Epidermal melanocyte (primary cell): ENCODE data around the gene BNIPL.
A peak's percentile ranks its signal among the peaks of the same experiment; 100 is the strongest.

Experiments
- DNase-seq: peaks from one replicate; pipeline ENCODE4 v3.0.0; 2011; ENCODE audit warnings: low spot score; ENCODE audit not compliant: insufficient read length

BNIPL gene

GRCh38 chr1:151009674-151010345 is 26.6 kb upstream of the BNIPL start:
- no peak for DNase-seq

GRCh38 chr1:151010346-151010726 is 26.1 kb upstream of the BNIPL start:
- DNase-seq: no peak

GRCh38 chr1:151011154-151011850 is 25.1 kb upstream of the BNIPL start:
- no peak for DNase-seq

- DNase-seq: no peak
Measured at GRCh38 chr1:151012684-151013471, 23.5 kb upstream of the BNIPL start.

GRCh38 chr1:151013518-151013917 is 22.9 kb upstream of the BNIPL start:
- no peak for DNase-seq

GRCh38 chr1:151024540-151025146 is 11.7 kb upstream of the BNIPL start:
- DNase-seq: peak; percentile 92

- DNase-seq: no peak
Measured at GRCh38 chr1:151026460-151026859, 9.9 kb upstream of the BNIPL start.

GRCh38 chr1:151032164-151032563 is 4.2 kb upstream of the BNIPL start:
- no peak for DNase-seq

- no peak for DNase-seq
Measured at GRCh38 chr1:151035167-151035566, 1.2 kb upstream of the BNIPL start.

GRCh38 chr1:151037032-151037431 is 646 bp downstream of the BNIPL start:
- DNase-seq: no peak

- no peak for DNase-seq
Measured at GRCh38 chr1:151039521-151039920, 3.1 kb downstream of the BNIPL start.

GRCh38 chr1:151043163-151043562 is 6.8 kb downstream of the BNIPL start:
- no peak for DNase-seq

GRCh38 chr1:151047591-151047924 is 11.2 kb downstream of the BNIPL start, which contains the start of gene C1orf56:
Gene C1orf56 (plus strand): TSS chr1:151047751. CDS start chr1:151047848, 97 bp downstream.
- peak; percentile 87 for DNase-seq

- DNase-seq: peak; percentile 40
Measured at GRCh38 chr1:151047925-151048644, 11.7 kb downstream of the BNIPL start.

GRCh38 chr1:151048645-151049032 is 12.3 kb downstream of the BNIPL start:
- DNase-seq: no peak

- no peak for DNase-seq
Measured at GRCh38 chr1:151049458-151049857, 13.1 kb downstream of the BNIPL start.

- DNase-seq: no peak
Measured at GRCh38 chr1:151050051-151050688, 13.8 kb downstream of the BNIPL start.

GRCh38 chr1:151051356-151052009 is 15.1 kb downstream of the BNIPL start:
- no peak for DNase-seq

GRCh38 chr1:151054971-151055547 is 18.7 kb downstream of the BNIPL start:
- no peak for DNase-seq

- DNase-seq: no peak
Measured at GRCh38 chr1:151055581-151055980, 19.2 kb downstream of the BNIPL start.
